ENCODE data around the gene ZNF280A.
"Not testable (repeated sequence)": the region's sequence is repeated elsewhere in the genome, so short reads cannot be mapped to it uniquely, and the experiment has no call there.

Gene ZNF280A

DNA sequence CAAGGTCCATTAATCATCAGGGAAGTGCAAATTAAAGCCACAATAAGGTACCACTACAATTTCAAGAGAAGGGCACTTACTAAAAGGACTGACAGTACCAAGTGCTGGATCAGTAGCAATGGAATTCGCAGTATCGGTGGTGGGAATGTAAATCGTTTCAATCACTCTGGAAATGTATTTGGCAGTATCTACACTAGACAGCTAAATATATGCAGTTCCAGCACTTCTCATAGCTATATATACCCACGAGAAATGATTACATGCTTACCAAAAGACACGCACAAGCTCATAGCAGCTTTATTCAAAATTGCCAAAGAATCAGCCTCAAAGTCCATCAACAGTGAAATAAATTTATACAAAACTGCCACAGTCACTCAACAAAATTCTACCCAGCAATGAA, 7.1 kb downstream of the ZNF280A start:
- no peak for DNase-seq (ENCODE audit: low read depth)

DNA sequence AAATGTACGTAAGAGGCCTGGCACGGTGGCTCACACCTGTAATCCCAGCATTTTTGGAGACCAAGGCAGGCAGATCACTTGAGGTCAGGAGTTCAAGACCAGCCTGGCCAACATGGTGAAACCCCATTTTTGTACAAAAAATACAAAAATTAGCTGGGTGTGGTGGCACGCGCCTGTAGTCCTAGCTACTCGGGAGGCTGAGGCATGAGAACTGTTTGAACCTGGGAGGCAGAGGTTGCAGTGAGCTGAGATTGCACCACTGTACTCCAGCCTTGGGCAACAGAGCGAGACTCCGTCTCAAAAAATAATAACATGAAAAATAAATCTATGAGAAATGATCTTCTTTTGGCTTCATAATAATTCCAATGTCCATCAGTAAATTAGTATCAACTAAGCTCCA, 9.2 kb downstream of the ZNF280A start:
- not testable (repeated sequence) for DNase-seq (ENCODE audit: low read depth)

GRCh38 chr22:22509912-22510311, 10.2 kb downstream of the ZNF280A start:
- not testable (repeated sequence) for DNase-seq (ENCODE audit: low read depth)

DNA sequence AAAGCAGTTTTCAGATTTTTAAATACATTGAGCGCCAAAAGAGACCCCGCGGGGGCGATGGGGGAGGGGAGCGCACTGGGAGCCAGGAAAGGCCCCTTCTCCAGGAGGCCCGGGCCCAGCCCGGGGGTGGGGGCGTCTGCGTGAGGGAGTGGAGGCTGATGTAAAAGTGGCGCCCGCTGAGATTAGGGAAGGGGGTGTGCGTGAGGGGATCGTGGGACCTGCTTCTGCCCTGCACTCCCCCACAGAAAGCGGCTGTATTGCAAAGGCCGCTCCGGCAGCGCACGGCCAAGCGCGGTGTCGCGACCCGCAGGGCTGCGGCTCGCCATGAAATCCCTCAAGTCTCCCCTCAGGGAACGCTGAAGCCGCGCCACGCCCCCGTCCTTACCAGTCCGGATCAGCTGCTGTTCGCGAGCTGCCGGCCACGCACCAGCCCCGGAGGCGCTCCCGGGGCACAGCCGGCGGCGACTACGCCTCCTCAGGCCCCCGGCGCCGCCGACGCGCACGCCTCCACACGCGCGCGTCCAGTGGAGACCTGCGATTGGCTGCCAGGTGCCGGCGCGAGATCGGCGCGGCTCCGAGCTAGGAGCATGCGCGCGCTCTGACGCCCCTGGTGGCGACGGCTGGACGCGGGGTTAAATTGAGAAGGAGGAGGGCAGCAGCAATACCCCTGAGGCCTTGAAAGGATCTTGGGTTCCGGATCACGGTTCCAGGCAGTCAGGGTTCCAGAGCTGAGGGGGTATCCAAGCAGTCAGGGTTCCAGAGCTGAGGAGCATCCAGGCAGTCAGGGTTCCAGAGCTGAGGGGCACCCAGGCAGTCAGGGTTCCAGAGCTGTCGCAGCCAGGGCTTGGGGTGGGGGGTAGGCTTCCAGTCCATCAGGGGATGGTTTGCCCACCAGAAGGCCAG, 11.5 kb downstream of the ZNF280A start, which contains the start of gene ZNF280B:
Gene ZNF280B (minus strand): TSS at position 469 of the 903 bp plus-strand sequence. CDS start 19,344 bp downstream, outside the sequence.
- DNase-seq (ENCODE audit: low read depth): peak; percentile 16

GRCh38 chr22:22507743-22508273, 12.3 kb downstream of the ZNF280A start:
- DNase-seq (ENCODE audit: low read depth): no peak

DNA sequence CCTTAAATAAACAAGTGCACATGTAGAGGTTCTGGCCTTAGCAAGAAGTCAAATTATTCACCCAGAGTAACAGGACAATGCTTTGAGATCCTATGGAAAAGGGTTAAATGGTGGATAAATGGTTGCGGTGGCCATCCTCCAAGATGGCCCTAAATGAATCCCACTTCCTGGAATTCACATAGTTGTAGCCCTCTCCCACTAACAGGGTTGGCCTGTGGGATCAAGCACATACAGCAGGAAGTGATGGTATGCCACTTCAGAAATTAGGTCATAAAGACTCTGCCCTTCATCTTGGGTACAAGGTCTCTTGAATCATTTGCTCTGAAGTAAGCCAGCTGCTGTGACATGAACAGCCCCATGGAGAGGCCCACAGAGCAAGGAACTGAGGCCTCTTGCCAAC, 13.3 kb downstream of the ZNF280A start:
- no peak for DNase-seq (ENCODE audit: low read depth)

DNA sequence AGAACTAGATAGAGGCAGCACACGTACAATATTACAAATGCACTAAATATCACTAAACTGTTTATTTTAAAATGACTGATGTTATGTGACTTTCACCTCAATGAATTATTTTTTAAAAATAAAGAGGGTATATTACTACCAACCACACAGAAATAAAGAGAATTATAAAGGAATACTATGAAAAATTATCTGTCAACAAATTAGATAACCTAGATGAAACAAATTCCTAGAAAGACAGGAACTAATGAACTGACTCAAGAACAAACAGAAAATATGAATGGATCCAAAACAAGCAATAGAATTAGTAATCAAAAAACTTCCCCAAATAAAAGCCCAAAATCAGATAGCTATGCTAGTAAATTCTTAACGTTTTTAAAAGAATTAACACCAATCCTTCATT, 21.8 kb downstream of the ZNF280A start:
- DNase-seq (ENCODE audit: low read depth): no peak

DNA sequence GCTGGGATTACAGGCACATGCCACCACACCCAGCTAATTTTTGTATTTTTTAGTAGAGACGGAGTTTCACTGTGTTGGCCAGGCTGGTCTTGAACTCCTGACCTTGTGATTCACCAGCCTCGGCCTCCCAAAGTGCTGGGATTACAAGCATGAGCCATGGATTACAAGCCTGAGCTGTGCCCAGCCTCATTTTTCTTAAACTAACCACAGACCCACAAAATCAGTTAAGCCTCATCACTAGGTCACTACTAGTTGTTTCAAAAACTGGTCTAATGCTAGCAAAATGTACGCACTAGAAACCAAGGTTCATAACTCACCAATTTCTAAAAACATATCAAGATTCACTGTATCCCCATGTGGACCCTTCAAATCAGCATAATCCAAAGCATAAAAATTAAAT, 28.5 kb downstream of the ZNF280A start:
- DNase-seq (ENCODE audit: low read depth): not testable (repeated sequence)

- no peak for DNase-seq (ENCODE audit: low read depth)
Observed at GRCh38 chr22:22488736-22489135, 31.3 kb downstream of the ZNF280A start.

DNA sequence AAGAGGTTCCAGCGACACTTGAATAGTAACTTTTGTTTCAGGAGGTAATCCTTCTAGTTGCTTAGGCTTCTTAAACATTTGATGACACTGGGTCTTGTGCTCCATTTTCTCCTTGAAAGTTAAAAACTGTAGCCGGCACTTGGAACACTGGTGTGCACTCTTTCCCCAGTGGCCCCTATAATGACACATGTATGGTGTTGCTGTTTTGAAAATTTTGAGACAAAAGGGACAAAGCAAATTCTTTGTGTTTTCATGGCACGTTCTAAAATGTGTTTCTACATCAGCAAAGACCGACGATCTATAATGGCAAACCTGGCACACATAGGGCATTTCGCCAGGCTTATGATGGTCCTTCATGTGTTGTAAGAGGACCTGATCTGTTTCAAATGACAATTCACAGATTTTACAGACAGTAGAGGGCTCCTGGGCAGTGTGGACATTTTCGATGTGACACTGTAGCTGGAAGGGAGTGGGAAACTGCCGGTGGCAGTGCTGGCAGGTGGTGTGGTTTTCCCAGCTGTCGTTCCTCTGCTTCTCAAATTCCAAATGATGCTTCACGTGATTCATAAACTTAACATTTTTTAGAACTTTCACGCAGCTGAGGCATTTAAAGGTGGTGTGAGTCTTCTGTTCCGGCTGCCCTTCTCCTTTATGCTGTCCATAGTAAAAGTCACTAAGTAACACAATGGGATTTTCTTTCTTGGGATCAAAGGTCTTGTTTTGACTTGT, 32.0 kb downstream of the ZNF280A start:
- no peak for DNase-seq (ENCODE audit: low read depth)

DNA sequence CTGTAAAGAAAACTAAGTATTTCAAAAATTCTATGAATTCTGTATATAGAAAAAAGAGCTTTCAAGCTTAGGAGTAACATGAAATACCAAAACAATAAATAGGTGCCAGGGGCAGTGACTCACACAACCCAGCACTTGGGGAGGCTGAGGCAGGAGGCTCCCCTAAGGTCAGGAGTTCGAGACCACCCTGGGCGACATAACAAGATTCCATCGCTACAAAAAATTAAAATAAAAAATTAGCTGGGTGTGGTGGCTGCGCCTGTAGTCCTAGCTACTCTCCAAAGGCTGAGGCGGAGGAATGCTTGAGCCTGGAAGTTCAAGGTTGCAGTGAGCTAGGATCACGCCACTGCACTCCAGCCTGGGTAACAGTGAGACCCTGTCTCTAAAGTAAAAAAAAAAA, 33.0 kb downstream of the ZNF280A start:
- no peak for DNase-seq (ENCODE audit: low read depth)

- no peak for DNase-seq (ENCODE audit: low read depth)
Observed at GRCh38 chr22:22486132-22486899, 33.8 kb downstream of the ZNF280A start.

- no peak for DNase-seq (ENCODE audit: low read depth)
Observed at GRCh38 chr22:22485524-22485923, 34.5 kb downstream of the ZNF280A start.

GRCh38 chr22:22484023-22484422, 36.0 kb downstream of the ZNF280A start:
- DNase-seq (ENCODE audit: low read depth): no peak

DNA sequence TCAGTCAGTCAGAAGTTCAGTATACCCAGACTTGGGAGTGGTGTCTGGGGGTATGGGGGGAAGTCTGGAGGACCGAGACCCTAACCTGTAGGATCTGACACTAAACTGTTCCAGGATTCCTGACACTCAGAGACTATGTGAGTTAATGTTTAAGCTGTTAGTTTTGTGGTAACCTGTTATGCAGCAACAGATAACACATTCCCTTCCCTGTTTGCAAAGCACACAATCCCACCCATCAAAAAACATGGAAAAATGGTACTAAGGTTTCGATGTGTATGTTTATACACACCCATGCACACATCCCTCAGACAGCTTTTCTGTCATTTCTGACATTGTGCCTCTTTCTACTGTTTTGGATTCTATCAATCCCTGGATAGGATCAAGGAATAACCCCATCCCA, 39.1 kb downstream of the ZNF280A start:
- DNase-seq (ENCODE audit: low read depth): no peak

DNA sequence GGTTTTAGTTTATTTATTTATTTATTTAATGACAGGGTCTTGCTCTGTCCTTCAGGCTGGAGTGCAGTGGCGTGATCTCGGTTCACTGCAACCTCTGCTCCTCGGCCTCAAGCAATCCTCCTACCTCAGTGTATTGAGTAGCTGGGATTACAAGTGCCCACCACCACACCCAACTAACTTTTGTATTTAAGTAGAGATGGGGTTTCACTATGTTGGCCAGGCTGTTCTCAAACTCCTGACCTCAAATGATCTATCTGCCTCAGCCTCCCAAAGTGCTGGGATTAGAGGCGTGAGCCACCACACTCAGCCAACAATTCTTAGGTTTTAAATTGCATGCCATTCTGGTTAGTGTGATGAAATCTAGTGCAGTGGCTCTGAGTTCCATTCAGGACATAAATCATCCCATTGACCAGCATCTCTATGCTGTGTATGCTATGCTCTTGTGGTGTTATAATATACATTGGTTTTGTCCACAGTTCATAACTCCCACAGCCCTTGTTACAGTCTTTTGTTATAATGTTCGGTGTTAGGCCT, 40.0 kb downstream of the ZNF280A start:
- DNase-seq (ENCODE audit: low read depth): no peak

DNA sequence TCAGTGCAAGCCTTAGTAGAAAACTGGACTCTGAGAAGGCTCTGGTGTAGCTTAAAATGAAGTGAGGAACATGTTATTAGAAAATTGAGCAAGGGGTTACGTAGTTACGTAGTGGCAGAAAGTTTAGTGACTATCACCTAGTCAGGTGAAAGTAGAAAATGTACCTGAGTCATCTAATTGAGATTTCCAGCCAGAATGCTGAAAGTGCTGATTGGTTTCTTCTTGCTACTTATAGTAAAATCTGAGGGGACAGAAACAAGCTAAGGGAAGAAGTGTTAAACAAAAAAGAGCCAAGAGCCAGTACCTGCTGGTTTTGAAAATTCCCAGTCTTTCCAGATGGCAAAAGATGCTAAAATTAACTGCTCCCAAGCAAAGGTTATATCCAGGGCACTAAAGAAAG, 41.0 kb downstream of the ZNF280A start:
- DNase-seq (ENCODE audit: low read depth): no peak

DNA sequence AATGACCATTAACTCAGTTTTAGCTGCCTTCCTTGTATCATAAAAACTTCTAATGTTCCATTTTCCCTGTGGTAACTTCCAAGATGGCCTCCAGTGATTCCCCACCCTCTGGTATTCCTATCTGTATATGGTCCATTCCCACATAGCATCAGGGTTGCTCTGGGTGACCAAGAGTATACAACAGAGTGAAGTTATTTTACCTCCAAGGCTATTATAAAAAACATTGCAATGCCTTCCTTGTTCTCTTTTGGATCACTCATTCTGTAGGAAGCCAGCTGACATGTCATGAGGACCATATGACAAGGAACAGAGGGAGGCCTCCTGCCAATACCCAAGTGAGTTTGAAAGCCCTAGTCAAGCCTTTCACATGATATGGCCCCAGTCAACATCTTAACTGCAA, 41.6 kb downstream of the ZNF280A start:
- no peak for DNase-seq (ENCODE audit: low read depth)

DNA sequence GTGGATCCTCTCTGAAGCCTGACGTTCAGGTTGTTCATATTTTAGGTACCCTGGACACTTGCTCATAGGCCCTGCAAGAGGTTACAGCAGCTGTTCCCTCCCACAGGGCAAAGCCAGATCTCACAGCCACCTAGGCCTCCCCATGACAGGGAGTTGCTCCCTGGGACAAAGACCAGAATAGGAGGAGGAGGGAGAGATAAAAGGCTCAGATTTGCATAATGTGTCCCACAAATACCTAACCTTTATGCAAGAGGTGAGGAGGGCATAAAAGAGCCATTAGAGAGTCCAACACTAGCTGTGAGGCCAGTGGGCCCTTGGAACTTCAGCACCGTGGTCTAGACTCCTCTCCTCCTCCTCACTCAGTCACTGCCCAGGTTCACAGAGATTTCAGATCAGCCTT, 45.3 kb downstream of the ZNF280A start:
- no peak for DNase-seq (ENCODE audit: low read depth)

GRCh38 chr22:22471104-22471503, 49.0 kb downstream of the ZNF280A start:
- DNase-seq (ENCODE audit: low read depth): not testable (repeated sequence)

GRCh38 chr22:22469527-22469926, 50.5 kb downstream of the ZNF280A start:
- DNase-seq (ENCODE audit: low read depth): no peak
